AG09319 (cell line): ENCODE measurements around the gene HNF4A.
A peak's percentile ranks its signal among the peaks of the same experiment; 100 is the strongest.

Experiments used
- DNase-seq: peaks from one replicate; pipeline ENCODE4 v3.0.0-alpha.2; 2010; ENCODE audit warnings: low read depth; ENCODE audit errors: extremely low read depth
- TF ChIP-seq, protein P1 (sequence below): IDR thresholded peaks from 2 replicates; pipeline ENCODE4 v1.5.1; 2011; ENCODE audit warnings: low read depth, mild to moderate bottlenecking, inconsistent platforms, low read length, moderate library complexity

Gene HNF4A

DNA sequence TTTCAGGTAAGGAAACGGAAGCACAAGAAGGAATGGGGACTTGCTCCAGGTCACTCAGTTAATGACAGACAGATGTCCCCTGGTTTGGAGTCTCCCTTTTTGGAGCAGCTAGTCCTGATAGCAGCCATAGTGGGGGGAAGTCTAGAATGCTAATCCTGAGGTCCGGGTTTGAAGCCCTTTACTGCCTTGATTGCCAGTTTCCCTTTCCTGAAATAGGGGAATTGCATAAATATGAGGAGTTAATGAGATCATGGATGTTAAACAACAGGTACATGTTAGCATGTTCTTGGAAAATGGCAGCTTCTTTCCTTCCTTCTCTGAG, 119.8 kb downstream of the HNF4A start:
- DNase-seq, result no peak
- TF ChIP-seq, protein P1, sequence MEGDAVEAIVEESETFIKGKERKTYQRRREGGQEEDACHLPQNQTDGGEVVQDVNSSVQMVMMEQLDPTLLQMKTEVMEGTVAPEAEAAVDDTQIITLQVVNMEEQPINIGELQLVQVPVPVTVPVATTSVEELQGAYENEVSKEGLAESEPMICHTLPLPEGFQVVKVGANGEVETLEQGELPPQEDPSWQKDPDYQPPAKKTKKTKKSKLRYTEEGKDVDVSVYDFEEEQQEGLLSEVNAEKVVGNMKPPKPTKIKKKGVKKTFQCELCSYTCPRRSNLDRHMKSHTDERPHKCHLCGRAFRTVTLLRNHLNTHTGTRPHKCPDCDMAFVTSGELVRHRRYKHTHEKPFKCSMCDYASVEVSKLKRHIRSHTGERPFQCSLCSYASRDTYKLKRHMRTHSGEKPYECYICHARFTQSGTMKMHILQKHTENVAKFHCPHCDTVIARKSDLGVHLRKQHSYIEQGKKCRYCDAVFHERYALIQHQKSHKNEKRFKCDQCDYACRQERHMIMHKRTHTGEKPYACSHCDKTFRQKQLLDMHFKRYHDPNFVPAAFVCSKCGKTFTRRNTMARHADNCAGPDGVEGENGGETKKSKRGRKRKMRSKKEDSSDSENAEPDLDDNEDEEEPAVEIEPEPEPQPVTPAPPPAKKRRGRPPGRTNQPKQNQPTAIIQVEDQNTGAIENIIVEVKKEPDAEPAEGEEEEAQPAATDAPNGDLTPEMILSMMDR, result no peak

GRCh38 chr20:44475694-44476560, 120.4 kb downstream of the HNF4A start, which contains the start of gene TTPAL:
Gene TTPAL, plus strand, starts transcription at chr20:44475874. Its CDS starts 4,126 bp downstream, at chr20:44480000.
- DNase-seq, result no peak

GRCh38 chr20:44477151-44477550, 121.7 kb downstream of the HNF4A start:
- no peak for DNase-seq
- TF ChIP-seq, protein P1, result no peak

More at GRCh38 chr20:44475694-44476560, 120.4 kb downstream of the HNF4A start, which contains the start of gene TTPAL:
- TF ChIP-seq, protein P1, result peak; percentile 42

- TF ChIP-seq, protein P1, result no peak
- no peak for DNase-seq
Observed at GRCh38 chr20:44478206-44478605, 122.7 kb downstream of the HNF4A start.

DNA sequence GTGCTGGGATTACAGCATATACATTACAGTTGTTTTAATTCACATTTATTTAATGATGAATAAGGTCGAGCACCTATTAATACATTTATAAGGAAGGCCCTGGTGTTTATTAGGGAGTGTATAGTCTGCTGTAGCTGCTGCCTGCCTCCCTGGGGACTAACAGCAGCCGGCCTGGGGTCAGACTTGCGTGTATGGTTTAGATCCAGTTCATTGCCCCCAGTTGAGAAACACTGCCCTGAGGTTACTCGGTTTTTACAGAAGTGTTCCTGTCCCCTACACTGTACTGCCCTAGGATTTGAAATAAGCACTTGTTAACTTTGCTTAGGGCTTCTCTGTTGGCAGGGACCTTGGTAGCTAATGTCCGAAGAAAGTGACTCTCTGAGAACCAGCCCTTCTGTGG, 124.1 kb downstream of the HNF4A start:
- TF ChIP-seq, protein P1, result no peak
- DNase-seq, result no peak

DNA sequence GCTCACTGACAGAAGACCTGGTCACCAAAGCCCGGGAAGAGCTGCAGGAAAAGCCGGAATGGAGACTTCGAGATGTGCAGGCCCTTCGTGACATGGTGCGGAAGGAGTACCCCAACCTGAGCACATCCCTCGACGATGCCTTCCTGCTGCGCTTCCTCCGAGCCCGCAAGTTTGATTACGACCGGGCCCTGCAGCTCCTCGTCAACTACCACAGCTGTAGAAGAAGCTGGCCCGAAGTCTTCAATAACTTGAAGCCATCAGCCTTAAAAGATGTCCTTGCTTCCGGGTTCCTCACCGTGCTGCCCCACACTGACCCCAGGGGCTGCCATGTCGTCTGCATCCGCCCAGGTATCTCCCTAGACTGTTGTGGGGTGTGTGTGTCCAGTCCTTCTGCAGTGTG, 124.6 kb downstream of the HNF4A start:
- TF ChIP-seq, protein P1, result no peak

GRCh38 chr20:44481719-44482416, 126.4 kb downstream of the HNF4A start:
- DNase-seq, result no peak
- TF ChIP-seq, protein P1, result no peak

More for the DNA sequence above, 124.6 kb downstream of the HNF4A start:
- DNase-seq, result no peak
